Lower leg skin (tissue), 4 donors: ENCODE data around the gene USP33. TPM values are rescaled to one million over a fixed set of nuclear protein-coding genes. Genes with fewer than 3 reads are reported as not detected.

Source experiments
- DNase-seq, 2 donors: peaks; one replicate each; pipeline ENCODE4 v3.0.0-alpha.2; 2019; ENCODE audit warnings: low spot score in 2 of 2
- H3K4me3 ChIP-seq: fragments of 200-600 bp; sonication (generic); 2 replicates; pipeline ENCODE4 v1.5.1; 2017; ENCODE audit warnings: mild to moderate bottlenecking, low read depth; ENCODE audit not compliant: poor library complexity, severe bottlenecking
- CTCF ChIP-seq, 3 donors: fragments of 450-650 bp; IDR thresholded peaks; one replicate each; pipeline ENCODE4 v1.5.1; 2016; ENCODE audit warnings: antibody characterized with exemption in 3 of 3, mild to moderate bottlenecking in 3 of 3, moderate library complexity in 2 of 3
- POLR2A ChIP-seq, 2 donors: fragments of 450-650 bp; IDR thresholded peaks; one replicate each; pipeline ENCODE4 v1.6.1; 2016 to 2017; ENCODE audit warnings: antibody characterized with exemption in 2 of 2, mild to moderate bottlenecking in 1 of 2, moderate library complexity in 1 of 2
- WGBS, 2 donors: methylation state at CpG; one replicate each; pipeline ENCODE4 v1.1.5; 2018; 5-methylcytosine and 5-hydroxymethylcytosine counted together
- intact Hi-C: fragments of 100-400 bp; cut with DNase I; formaldehyde crosslinking; loops from one replicate; pipeline ENCODE4 v1.15.0; 2023; ENCODE audit warnings: low total_unique reads
- total RNA-seq, 4 donors: library from RNA; depleted of rRNA; stranded (reverse); fragments of >200 nt; gene quantifications; one replicate each; pipeline ENCODE4 v1.1.0, GENCODE V29; 2016

The USP33 gene
- total RNA-seq, 4 donors from 2014 or later = 38.4 to 54.6 (median 40.7) TPM

- DNase-seq = no peak
- intact Hi-C loops = no loop called here
- 83 to 91% methylated on average over 3 of the region's 3 CpGs for WGBS, 2 donors
- TF ChIP-seq CTCF (IDR thresholded peaks at IDR 0.05) = no peak
- no peak for TF ChIP-seq POLR2A (IDR thresholded peaks at IDR 0.05)
- H3K4me3 ChIP-seq = no peak overlapping the region
Observed at GRCh38 chr1:77742011-77742555, 17.6 kb downstream of the USP33 start.

- WGBS, 2 donors = 88 to 92% methylated on average over 1 of the region's 1 CpG
- intact Hi-C loops = no loop called here
- no peak for DNase-seq
- no peak overlapping the region for H3K4me3 ChIP-seq
- no peak for TF ChIP-seq POLR2A (IDR thresholded peaks at IDR 0.05)
- no peak for TF ChIP-seq CTCF (IDR thresholded peaks at IDR 0.05)
Observed at GRCh38 chr1:77741316-77741715, 18.3 kb downstream of the USP33 start.

GRCh38 chr1:77739235-77739634 is 20.4 kb downstream of the USP33 start:
- TF ChIP-seq CTCF (IDR thresholded peaks at IDR 0.05) (no peak), POLR2A (IDR thresholded peaks at IDR 0.05) (no peak)
- DNase-seq = no peak
- 88 to 95% methylated on average over 1 of the region's 1 CpG for WGBS, 2 donors
- no peak overlapping the region for H3K4me3 ChIP-seq
- intact Hi-C loops = no loop called here

GRCh38 chr1:77732090-77732489 is 27.6 kb downstream of the USP33 start:
- 94 to 100% methylated on average over 1 of the region's 1 CpG for WGBS, 2 donors
- no peak for DNase-seq
- intact Hi-C loops = no loop called here
- TF ChIP-seq POLR2A (IDR thresholded peaks at IDR 0.05) = no peak
- no peak for TF ChIP-seq CTCF (IDR thresholded peaks at IDR 0.05)
- H3K4me3 ChIP-seq = no peak overlapping the region

GRCh38 chr1:77725706-77726105 is 33.9 kb downstream of the USP33 start:
- intact Hi-C loops = no loop called here
- H3K4me3 ChIP-seq = no peak overlapping the region
- TF ChIP-seq POLR2A (IDR thresholded peaks at IDR 0.05) (no peak), CTCF (IDR thresholded peaks at IDR 0.05) (no peak)
- 98 to 99% methylated on average over 4 of the region's 4 CpGs for WGBS, 2 donors
- no peak for DNase-seq

GRCh38 chr1:77718181-77718580 is 41.5 kb downstream of the USP33 start:
- intact Hi-C loops = no loop called here
- no peak for DNase-seq
- no peak for TF ChIP-seq CTCF (IDR thresholded peaks at IDR 0.05)
- no peak for TF ChIP-seq POLR2A (IDR thresholded peaks at IDR 0.05)
- WGBS, 2 donors = 94 to 95% methylated on average over 2 of the region's 2 CpGs
- no peak overlapping the region for H3K4me3 ChIP-seq
